Endothelial cell (in vitro differentiated cells): ENCODE data around the gene MN1. TPM values are rescaled to one million over a fixed set of nuclear protein-coding genes. Genes with fewer than 3 reads are reported as not detected.

Experiments used
- DNase-seq: peaks from one replicate; pipeline ENCODE4 v3.0.0; 2021; ENCODE audit warnings: low spot score
- H3K27ac Mint-ChIP-seq: one replicate; pipeline ENCODE4 v1.8.0; 2021; ENCODE audit warnings: mixed read lengths, inconsistent platforms; ENCODE audit not compliant: unreplicated experiment
- H3K27me3 Mint-ChIP-seq: one replicate; pipeline ENCODE4 v1.8.0; 2021; ENCODE audit warnings: mild to moderate bottlenecking, moderate library complexity, mixed read lengths, inconsistent platforms; ENCODE audit not compliant: unreplicated experiment
- H3K36me3 Mint-ChIP-seq: one replicate; pipeline ENCODE4 v1.8.0; 2021; ENCODE audit warnings: mild to moderate bottlenecking, low read depth, mixed read lengths, inconsistent platforms; ENCODE audit not compliant: unreplicated experiment
- H3K4me1 Mint-ChIP-seq: one replicate; pipeline ENCODE4 v1.8.0; 2021; ENCODE audit warnings: mild to moderate bottlenecking, mixed read lengths, inconsistent platforms; ENCODE audit not compliant: unreplicated experiment
- H3K4me3 Mint-ChIP-seq: one replicate; pipeline ENCODE4 v1.8.0; 2021; ENCODE audit warnings: mild to moderate bottlenecking, mixed read lengths, inconsistent platforms; ENCODE audit not compliant: unreplicated experiment
- H3K9me3 Mint-ChIP-seq: one replicate; pipeline ENCODE4 v1.8.0; 2021; ENCODE audit warnings: mixed read lengths, inconsistent platforms; ENCODE audit not compliant: unreplicated experiment
- total RNA-seq: library from RNA; stranded (reverse); fragmentation: NEBNext Ultra II Directional; extraction: Animal tissue kit (Norgen Biotek cat#: 25700); gene quantifications from one replicate; pipeline ENCODE4 v1.2.1, GENCODE V29; 2021; ENCODE audit not compliant: unreplicated experiment
- TF ChIP-seq, protein P1 (sequence below): fragments of 200-600 bp; sonication (generic); IDR thresholded peaks from one replicate; pipeline ENCODE4 v1.5.0; 2021; ENCODE audit warnings: antibody characterized with exemption; ENCODE audit not compliant: unreplicated experiment

Gene MN1
- total RNA-seq, 1 donor from 2014 or later = 9.9 TPM

DNA sequence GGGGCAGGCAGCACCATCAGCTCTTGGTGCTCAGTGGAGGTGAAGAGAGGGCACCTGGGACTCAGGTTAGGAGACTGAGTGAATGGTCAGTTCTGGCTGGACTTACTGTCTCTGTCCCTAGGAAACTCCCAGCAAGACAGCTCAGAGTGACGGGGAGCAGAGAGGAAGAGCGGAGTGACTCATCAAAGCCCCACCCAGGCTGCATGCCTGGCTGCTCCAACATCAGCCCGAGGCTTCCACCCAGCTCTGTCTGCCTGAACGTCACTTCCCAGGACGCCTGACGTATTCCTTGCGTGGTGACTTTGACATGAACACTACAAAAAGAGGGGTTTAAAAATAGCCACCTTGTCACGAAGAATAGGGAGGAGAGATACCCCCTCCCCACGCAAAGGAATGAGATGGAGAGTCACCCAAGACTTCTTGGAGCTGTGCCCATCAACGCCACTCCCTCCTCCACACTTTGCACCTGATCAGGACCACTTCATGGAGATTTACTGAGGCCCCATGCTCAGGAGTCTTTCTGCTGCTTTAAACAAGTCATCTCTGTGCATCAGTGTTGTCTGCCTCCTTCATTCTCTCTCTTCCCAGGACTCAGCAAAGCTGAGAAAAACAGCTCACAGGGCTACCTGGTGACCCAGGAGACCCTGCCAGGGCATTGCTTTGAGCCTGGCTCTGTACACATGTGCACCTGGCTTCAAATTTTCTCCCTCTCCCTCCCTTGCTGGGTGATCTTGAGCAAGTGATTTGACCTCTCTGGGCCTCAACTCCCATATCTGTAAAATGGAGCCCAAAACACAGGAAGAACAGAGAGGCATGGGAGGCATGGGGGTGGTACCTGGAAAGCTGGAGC, 83.1 kb downstream of the MN1 start:
- Mint-ChIP-seq H3K9me3 (no peaks in the 10 kb centered on the region), H3K27ac (no peak overlapping the region), H3K27me3 (no peaks in the 10 kb centered on the region), H3K4me3 (no peak overlapping the region), H3K4me1 (peaks cover 10% of the 10 kb centered on the region), H3K36me3 (no peaks in the 10 kb centered on the region)
- TF ChIP-seq, protein P1, sequence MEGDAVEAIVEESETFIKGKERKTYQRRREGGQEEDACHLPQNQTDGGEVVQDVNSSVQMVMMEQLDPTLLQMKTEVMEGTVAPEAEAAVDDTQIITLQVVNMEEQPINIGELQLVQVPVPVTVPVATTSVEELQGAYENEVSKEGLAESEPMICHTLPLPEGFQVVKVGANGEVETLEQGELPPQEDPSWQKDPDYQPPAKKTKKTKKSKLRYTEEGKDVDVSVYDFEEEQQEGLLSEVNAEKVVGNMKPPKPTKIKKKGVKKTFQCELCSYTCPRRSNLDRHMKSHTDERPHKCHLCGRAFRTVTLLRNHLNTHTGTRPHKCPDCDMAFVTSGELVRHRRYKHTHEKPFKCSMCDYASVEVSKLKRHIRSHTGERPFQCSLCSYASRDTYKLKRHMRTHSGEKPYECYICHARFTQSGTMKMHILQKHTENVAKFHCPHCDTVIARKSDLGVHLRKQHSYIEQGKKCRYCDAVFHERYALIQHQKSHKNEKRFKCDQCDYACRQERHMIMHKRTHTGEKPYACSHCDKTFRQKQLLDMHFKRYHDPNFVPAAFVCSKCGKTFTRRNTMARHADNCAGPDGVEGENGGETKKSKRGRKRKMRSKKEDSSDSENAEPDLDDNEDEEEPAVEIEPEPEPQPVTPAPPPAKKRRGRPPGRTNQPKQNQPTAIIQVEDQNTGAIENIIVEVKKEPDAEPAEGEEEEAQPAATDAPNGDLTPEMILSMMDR = no peak
- DNase-seq = no peak

DNA sequence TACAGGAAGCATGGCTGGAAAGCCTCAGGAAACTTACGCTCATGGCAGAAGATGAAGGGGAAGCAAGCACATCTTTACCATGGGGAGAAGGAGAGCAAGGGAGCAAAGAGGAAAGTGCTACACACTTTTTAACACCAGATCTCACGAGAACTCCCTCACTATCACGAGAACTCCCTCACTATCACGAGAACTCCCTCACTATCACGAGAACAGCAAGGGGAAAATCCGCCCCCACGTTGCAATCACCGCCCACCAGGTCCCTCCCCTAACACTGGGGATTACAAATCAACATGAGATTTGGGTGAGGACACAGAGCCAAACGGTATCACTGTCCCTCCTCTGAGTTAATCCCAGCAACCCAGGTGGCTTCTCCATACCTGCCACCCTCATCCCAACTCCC, 84.5 kb downstream of the MN1 start:
- no peaks in the 10 kb centered on the region for H3K9me3 Mint-ChIP-seq
- no peak overlapping the region for H3K27ac Mint-ChIP-seq
- no peak for DNase-seq
- H3K4me3 Mint-ChIP-seq = peak overlapping the region; percentile 21
- no peaks in the 10 kb centered on the region for H3K27me3 Mint-ChIP-seq
- no peaks in the 10 kb centered on the region for H3K36me3 Mint-ChIP-seq
- peaks cover 10% of the 10 kb centered on the region for H3K4me1 Mint-ChIP-seq
- TF ChIP-seq, protein P1 = no peak

DNA sequence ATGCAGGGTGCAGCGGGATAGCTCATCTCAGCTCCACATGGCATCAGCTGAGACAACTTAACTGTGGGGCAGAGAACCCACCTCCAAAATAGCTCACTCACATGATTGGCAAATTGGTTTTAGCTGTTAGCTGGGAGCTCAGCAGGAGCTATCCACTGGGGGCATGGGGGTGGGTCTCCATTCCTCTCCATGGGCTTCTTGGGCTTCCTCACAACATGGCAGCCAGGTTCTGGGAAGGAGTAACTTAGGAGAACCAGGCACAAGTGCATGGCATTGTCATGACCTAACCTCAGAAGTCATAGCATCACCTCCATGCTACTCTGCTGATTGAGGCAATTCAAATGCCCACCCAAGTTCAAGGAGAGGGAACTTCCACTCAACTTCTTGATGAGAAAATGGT, 85.5 kb downstream of the MN1 start:
- TF ChIP-seq, protein P1 = no peak
- Mint-ChIP-seq H3K27me3 (peaks cover 2% of the 10 kb centered on the region), H3K27ac (no peak overlapping the region), H3K36me3 (no peaks in the 10 kb centered on the region), H3K4me1 (peaks cover 10% of the 10 kb centered on the region), H3K4me3 (no peak overlapping the region), H3K9me3 (no peaks in the 10 kb centered on the region)
- DNase-seq = no peak

DNA sequence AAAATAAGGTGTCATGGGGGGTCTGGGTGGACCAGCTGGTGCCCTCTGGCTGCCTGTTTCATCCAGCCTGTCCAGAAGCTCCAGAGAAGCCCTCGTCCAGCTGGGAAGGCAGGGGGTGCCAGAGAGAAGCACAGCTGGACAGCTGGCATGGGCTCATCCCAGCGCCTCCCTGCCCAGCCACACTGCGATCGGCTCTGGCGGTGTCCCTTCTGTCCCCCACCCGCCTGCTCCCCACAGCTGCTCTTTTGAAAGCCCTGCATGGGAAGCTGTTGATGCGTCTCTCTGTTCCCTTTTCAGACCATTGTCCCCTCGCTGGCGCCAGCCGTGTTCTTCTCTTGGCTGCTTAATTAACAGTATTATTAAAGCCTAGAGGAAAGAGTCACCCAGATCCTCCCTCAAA, 86.5 kb downstream of the MN1 start:
- no peak overlapping the region for H3K27ac Mint-ChIP-seq
- H3K4me3 Mint-ChIP-seq = no peak overlapping the region
- TF ChIP-seq, protein P1 = no peak
- no peaks in the 10 kb centered on the region for H3K9me3 Mint-ChIP-seq
- DNase-seq = no peak
- peaks cover 10% of the 10 kb centered on the region for H3K4me1 Mint-ChIP-seq
- H3K27me3 Mint-ChIP-seq = peaks cover 4% of the 10 kb centered on the region
- peaks cover 4% of the 10 kb centered on the region for H3K36me3 Mint-ChIP-seq

DNA sequence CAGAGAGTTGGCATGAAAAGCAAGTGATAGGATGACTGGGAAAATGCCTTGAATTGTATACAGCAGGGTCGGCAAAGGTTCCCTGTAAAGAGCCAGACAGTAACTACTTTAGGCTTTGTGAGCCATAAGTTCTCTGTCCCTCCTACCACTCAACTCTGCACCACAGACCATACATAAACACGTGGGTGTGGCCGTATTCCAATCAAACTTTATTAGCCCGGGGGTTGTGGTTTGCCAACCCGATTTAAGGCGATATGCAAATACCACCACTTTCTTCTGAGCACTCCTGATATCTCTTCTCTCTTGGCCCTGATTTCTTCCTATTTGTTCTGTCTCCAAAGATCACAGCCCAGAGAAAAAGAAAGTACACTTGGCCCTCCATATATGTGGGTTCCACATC, 87.5 kb downstream of the MN1 start:
- Mint-ChIP-seq H3K27me3 (peaks cover 5% of the 10 kb centered on the region), H3K27ac (no peak overlapping the region), H3K4me1 (peaks cover 10% of the 10 kb centered on the region), H3K4me3 (no peak overlapping the region), H3K36me3 (peaks cover 4% of the 10 kb centered on the region), H3K9me3 (no peaks in the 10 kb centered on the region)
- no peak for DNase-seq
- TF ChIP-seq, protein P1 = no peak
